NCI-H1048 (cell line): Measurements from ENCODE around the gene TMEM225B.
"Not testable (repeated sequence)": the region's sequence is repeated elsewhere in the genome, so short reads cannot be mapped to it uniquely, and the experiment has no call there.

Experiments
- DNase-seq: peaks from one replicate; lab custom pipeline; 2025; lab: John Stamatoyannopoulos, UW

The TMEM225B gene

GRCh38 chr7:99657879-99658278 is 59.8 kb downstream of the TMEM225B start:
- not testable (repeated sequence) for DNase-seq
